CD4-positive, CD25-positive, alpha-beta regulatory T cell (primary cell): ENCODE measurements around the gene TRAF4. TPM values are rescaled to one million over a fixed set of nuclear protein-coding genes. Genes with fewer than 3 reads are reported as not detected.
A peak's percentile ranks its signal among the peaks of the same experiment; 100 is the strongest.

Experiments
- ATAC-seq, 2 donors: fragments of 150-1000 bp; cut with Tn5 transposase; one replicate each; pipeline ENCODE4 v1.10.0; 2021; ENCODE audit warnings: low read depth in 2 of 2, moderate number of reproducible peaks in 2 of 2, moderate library complexity in 1 of 2
- DNase-seq, 3 donors: peaks; one replicate each; pipeline versions ENCODE4 v3.0.0 to v3.0.0-alpha.2; 2012 to 2022; ENCODE audit warnings: mixed read lengths in 1 of 3
- H3K27ac ChIP-seq: one replicate; pipeline ENCODE4 v1.7.0; 2013; ENCODE audit warnings: mild to moderate bottlenecking, low read length; ENCODE audit not compliant: insufficient read depth, poor library complexity, severe bottlenecking
- H3K27me3 ChIP-seq: one replicate; pipeline ENCODE4 v1.7.0; 2013; ENCODE audit warnings: low read length; ENCODE audit not compliant: control insufficient read depth, insufficient read depth
- H3K36me3 ChIP-seq: one replicate; pipeline ENCODE4 v1.7.0; 2013; ENCODE audit warnings: mild to moderate bottlenecking, low read length, moderate library complexity; ENCODE audit not compliant: control insufficient read depth, insufficient read depth
- H3K4me1 ChIP-seq: 2 replicates; pipeline ENCODE4 v1.7.0; 2013; ENCODE audit warnings: mild to moderate bottlenecking, low read length; ENCODE audit not compliant: insufficient read depth, control insufficient read depth, poor library complexity, severe bottlenecking
- H3K4me3 ChIP-seq: one replicate; pipeline ENCODE4 v1.7.0; 2013; ENCODE audit warnings: low read depth, mild to moderate bottlenecking, low read length, moderate library complexity
- H3K9me3 ChIP-seq, 2 experiments: 1 replicate in 1 of 2; 2 replicates in 1 of 2; pipeline ENCODE4 v1.7.0; 2013; ENCODE audit warnings: low read length in 2 of 2, mild to moderate bottlenecking in 1 of 2, moderate library complexity in 1 of 2; ENCODE audit not compliant: control insufficient read depth in 2 of 2
- H3K27ac Mint-ChIP-seq, 3 donors: one replicate each; pipeline ENCODE4 v1.8.0; 2020 to 2022; ENCODE audit warnings: mild to moderate bottlenecking in 3 of 3, mixed read lengths in 3 of 3, moderate library complexity in 2 of 3
- H3K27me3 Mint-ChIP-seq: one replicate; pipeline ENCODE4 v1.8.0; 2022; ENCODE audit warnings: mild to moderate bottlenecking, mixed read lengths
- H3K36me3 Mint-ChIP-seq: one replicate; pipeline ENCODE4 v1.8.0; 2020; ENCODE audit warnings: mixed read lengths
- H3K4me1 Mint-ChIP-seq, 4 donors: one replicate each; pipeline ENCODE4 v1.8.0; 2020 to 2022; ENCODE audit warnings: mixed read lengths in 4 of 4, mild to moderate bottlenecking in 1 of 4
- H3K4me3 Mint-ChIP-seq, 4 donors: one replicate each; pipeline ENCODE4 v1.8.0; 2020 to 2022; ENCODE audit warnings: mild to moderate bottlenecking in 4 of 4, mixed read lengths in 4 of 4, moderate library complexity in 3 of 4
- H3K9me3 Mint-ChIP-seq, 7 donors: one replicate each; pipeline ENCODE4 v1.8.0; 2020 to 2022; ENCODE audit warnings: mixed read lengths in 7 of 7, mild to moderate bottlenecking in 3 of 7, moderate library complexity in 2 of 7
- polyA plus RNA-seq, 4 donors: library from polyadenylated mRNA; unstranded; fragments of 300-500 nt; fragmentation: Illumina TruSeq; gene quantifications; one replicate each; pipeline ENCODE4 v1.2.3, GENCODE V29; 2021
- total RNA-seq: library from RNA; stranded (reverse); gene quantifications from one replicate; pipeline ENCODE4 v1.2.3, GENCODE V29; 2022

TRAF4 gene
- total and polyA plus RNA-seq, 5 donors from 2014 or later = 1.1 to 320 (median 2.1) TPM

DNA sequence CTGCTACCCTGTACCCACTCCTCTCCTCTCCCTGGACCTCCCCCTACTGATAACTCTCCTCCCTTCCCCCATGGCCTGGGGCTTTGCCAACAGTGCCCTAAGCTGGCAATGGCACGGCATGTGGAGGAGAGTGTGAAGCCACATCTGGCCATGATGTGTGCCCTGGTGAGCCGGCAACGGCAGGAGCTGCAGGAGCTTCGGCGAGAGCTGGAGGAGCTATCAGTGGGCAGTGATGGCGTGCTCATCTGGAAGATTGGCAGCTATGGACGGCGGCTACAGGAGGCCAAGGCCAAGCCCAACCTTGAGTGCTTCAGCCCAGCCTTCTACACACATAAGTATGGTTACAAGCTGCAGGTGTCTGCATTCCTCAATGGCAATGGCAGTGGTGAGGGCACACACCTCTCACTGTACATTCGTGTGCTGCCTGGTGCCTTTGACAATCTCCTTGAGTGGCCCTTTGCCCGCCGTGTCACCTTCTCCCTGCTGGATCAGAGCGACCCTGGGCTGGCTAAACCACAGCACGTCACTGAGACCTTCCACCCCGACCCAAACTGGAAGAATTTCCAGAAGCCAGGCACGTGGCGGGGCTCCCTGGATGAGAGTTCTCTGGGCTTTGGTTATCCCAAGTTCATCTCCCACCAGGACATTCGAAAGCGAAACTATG is 5.2 kb downstream of the TRAF4 start:
- H3K27ac ChIP-seq = no peak overlapping the region
- ATAC-seq (no peak), DNase-seq (no peak)
- peaks cover 29% of the 10 kb centered on the region for H3K4me1 ChIP-seq
- Mint-ChIP-seq H3K4me3 (peak overlapping the region in 1 of 4 donors; percentile 52), H3K9me3 (no peaks in the 10 kb centered on the region), H3K27me3 (no peaks in the 10 kb centered on the region), H3K4me1 (peaks cover 0 to 36% (median 7%) of the 10 kb centered on the region in 4 donors), H3K36me3 (no peaks in the 10 kb centered on the region), H3K27ac (peak overlapping the region in 1 of 3 donors; percentile 78)
- no peaks in the 10 kb centered on the region for H3K27me3 ChIP-seq
- H3K4me3 ChIP-seq = no peak overlapping the region
- H3K36me3 ChIP-seq = peaks cover 14% of the 10 kb centered on the region
- no peaks in the 10 kb centered on the region for H3K9me3 ChIP-seq

DNA sequence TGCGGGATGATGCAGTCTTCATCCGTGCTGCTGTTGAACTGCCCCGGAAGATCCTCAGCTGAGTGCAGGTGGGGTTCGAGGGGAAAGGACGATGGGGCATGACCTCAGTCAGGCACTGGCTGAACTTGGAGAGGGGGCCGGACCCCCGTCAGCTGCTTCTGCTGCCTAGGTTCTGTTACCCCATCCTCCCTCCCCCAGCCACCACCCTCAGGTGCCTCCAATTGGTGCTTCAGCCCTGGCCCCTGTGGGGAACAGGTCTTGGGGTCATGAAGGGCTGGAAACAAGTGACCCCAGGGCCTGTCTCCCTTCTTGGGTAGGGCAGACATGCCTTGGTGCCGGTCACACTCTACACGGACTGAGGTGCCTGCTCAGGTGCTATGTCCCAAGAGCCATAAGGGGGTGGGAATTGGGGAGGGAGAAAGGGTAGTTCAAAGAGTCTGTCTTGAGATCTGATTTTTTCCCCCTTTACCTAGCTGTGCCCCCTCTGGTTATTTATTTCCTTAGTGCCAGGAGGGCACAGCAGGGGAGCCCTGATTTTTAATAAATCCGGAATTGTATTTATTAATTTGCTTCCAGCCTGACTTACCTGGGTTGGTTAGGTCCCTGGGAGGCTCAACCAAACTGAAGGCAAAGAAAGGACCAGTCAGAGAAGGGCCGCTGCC is 5.8 kb downstream of the TRAF4 start:
- no peak overlapping the region for H3K4me3 ChIP-seq
- Mint-ChIP-seq H3K36me3 (no peaks in the 10 kb centered on the region), H3K27me3 (no peaks in the 10 kb centered on the region)

DNA sequence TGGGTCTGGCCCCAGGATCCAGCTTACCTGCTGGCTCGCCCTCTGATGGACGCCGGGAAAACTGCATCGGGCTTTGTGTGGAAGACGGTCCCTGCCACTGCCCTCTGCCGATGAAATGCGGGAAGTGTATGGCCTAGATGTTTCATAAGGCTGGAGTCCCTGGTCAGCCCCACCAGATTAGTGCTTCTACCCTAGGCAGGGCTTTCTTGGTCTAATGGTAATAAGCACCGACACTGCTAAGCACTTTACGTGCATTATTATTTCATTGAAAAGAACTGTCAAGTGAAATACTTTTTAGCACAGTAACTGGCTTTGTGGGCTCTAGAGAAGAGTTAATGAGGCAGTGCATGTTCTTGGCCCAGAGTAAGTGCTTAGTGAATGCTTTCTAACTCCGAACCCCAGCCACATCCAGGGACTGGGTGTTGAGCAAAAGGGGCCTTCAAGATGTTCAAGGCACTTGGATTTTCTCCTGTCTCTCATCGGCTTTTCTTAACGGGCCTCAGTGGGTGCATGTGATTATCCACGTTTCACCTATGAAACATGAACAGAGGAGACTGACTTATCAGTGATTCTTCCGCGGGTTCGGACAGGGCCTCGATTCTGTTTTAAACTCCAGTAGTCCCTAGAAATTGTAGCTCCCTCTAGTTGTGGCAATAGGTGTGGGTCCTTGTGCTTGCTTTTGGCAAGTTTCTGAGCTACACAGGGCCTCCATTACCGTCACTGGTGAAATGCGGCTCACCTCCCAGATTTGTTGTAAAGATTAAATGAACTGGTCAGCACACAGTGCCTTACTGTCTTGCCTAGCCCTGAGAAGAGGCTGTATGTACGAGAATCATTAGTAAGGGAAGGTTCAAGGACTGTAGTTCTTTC is 6.6 kb downstream of the TRAF4 start:
- Mint-ChIP-seq H3K9me3 (no peaks in the 10 kb centered on the region), H3K36me3 (no peaks in the 10 kb centered on the region), H3K4me1 (peaks cover 0 to 32% (median 4%) of the 10 kb centered on the region in 4 donors), H3K4me3 (peak overlapping the region in 2 of 4 donors; percentile 67 to 88), H3K27me3 (no peaks in the 10 kb centered on the region), H3K27ac (peak overlapping the region in 1 of 3 donors; percentile 52)
- Histone ChIP-seq H3K4me1 (peaks cover 17% of the 10 kb centered on the region), H3K27me3 (no peaks in the 10 kb centered on the region), H3K27ac (peak overlapping the region; percentile 28), H3K4me3 (no peak overlapping the region), H3K9me3 (no peaks in the 10 kb centered on the region), H3K36me3 (peaks cover 14% of the 10 kb centered on the region)
- ATAC-seq (peak; percentile 90 to 92), DNase-seq (peak; percentile 83 to 90 (median 85))

More for the DNA sequence above, 5.8 kb downstream of the TRAF4 start:
- Histone ChIP-seq H3K27ac (peak overlapping the region; percentile 28), H3K9me3 (no peaks in the 10 kb centered on the region), H3K27me3 (no peaks in the 10 kb centered on the region), H3K4me1 (peaks cover 25% of the 10 kb centered on the region), H3K36me3 (peaks cover 14% of the 10 kb centered on the region)
- Mint-ChIP-seq H3K9me3 (no peaks in the 10 kb centered on the region), H3K4me3 (peak overlapping the region in 2 of 4 donors; percentile 67 to 88), H3K27ac (peak overlapping the region in 1 of 3 donors; percentile 52), H3K4me1 (peaks cover 0 to 36% (median 5%) of the 10 kb centered on the region in 4 donors)
- DNase-seq (no peak), ATAC-seq (no peak)

DNA sequence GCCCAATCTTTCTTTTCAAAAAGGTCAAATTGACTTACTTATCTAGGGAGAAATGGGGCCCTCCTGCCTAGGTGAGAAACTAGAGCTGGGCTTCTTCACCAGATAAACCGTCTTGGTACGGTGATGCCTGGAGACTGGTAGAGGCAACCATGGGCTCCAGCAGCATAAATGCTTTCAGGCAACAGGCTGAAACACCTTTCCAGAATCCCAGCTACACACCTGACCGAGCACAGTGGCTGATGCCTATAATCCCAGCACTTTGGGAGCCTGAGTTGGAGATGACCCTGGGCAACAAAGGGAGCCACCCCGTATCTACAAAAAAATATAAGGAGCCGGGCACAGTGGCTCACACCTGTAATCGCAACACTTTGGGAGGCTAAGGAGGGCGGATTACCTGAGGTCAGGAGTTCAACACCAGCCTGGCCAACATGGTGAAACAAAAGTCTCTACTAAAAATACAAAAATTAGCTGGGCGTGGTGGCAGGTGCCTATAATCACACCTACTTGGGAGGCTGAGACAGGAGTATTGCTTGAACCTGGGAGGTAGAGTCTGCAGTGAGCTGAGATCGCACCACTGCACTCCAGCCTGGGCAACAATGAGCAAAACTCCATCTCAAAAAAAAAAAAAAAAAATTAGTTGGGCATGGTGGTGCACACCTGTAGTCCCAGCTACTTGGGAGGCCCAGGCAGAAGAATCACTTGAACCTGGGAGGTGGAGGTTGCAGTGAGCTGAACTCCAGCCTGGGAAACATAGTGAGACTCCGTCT is 8.0 kb downstream of the TRAF4 start:
- Histone ChIP-seq H3K36me3 (peaks cover 15% of the 10 kb centered on the region), H3K27me3 (no peaks in the 10 kb centered on the region), H3K4me3 (no peak overlapping the region), H3K9me3 (no peaks in the 10 kb centered on the region), H3K4me1 (peaks cover 5% of the 10 kb centered on the region), H3K27ac (no peak overlapping the region)
- no peaks in the 10 kb centered on the region for H3K9me3 Mint-ChIP-seq
- H3K4me3 Mint-ChIP-seq = no peak overlapping the region
- ATAC-seq = no peak
- no peaks in the 10 kb centered on the region for H3K36me3 Mint-ChIP-seq
- peaks cover 0 to 20% (median 4%) of the 10 kb centered on the region in 4 donors for H3K4me1 Mint-ChIP-seq
- DNase-seq = no peak
- no peaks in the 10 kb centered on the region for H3K27me3 Mint-ChIP-seq
- no peak overlapping the region for H3K27ac Mint-ChIP-seq

DNA sequence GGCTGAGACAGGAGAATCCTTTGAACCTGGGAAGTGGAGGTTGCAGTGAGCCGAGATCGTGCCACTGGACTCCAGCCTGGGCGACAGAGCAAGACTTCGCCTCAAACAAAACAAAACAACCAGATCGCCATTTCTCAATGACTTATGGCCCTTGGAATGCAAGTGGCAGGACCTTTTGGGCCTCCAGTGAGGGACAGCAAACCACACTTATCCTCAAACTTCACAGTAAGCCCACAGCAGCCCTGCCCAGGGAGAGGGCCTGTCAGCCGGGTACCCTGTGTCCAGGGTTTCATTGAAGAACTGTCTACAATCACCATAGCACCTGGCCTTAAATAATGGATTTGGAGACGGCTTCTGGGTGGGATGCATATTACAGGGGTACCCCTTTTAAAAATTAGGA is 11.7 kb downstream of the TRAF4 start:
- H3K4me3 Mint-ChIP-seq = no peak overlapping the region
- H3K27ac ChIP-seq = no peak overlapping the region
- DNase-seq = no peak
- no peaks in the 10 kb centered on the region for H3K9me3 Mint-ChIP-seq
- H3K4me3 ChIP-seq = no peak overlapping the region
- H3K36me3 Mint-ChIP-seq = peaks cover 15% of the 10 kb centered on the region
- no peaks in the 10 kb centered on the region for H3K27me3 Mint-ChIP-seq
- peaks cover 33% of the 10 kb centered on the region for H3K36me3 ChIP-seq
- no peak for ATAC-seq
- H3K9me3 ChIP-seq = no peaks in the 10 kb centered on the region
- H3K4me1 ChIP-seq = no peaks in the 10 kb centered on the region
- no peak overlapping the region for H3K27ac Mint-ChIP-seq
- H3K27me3 ChIP-seq = no peaks in the 10 kb centered on the region
- peaks cover 0 to 4% (median under 1%) of the 10 kb centered on the region in 4 donors for H3K4me1 Mint-ChIP-seq

DNA sequence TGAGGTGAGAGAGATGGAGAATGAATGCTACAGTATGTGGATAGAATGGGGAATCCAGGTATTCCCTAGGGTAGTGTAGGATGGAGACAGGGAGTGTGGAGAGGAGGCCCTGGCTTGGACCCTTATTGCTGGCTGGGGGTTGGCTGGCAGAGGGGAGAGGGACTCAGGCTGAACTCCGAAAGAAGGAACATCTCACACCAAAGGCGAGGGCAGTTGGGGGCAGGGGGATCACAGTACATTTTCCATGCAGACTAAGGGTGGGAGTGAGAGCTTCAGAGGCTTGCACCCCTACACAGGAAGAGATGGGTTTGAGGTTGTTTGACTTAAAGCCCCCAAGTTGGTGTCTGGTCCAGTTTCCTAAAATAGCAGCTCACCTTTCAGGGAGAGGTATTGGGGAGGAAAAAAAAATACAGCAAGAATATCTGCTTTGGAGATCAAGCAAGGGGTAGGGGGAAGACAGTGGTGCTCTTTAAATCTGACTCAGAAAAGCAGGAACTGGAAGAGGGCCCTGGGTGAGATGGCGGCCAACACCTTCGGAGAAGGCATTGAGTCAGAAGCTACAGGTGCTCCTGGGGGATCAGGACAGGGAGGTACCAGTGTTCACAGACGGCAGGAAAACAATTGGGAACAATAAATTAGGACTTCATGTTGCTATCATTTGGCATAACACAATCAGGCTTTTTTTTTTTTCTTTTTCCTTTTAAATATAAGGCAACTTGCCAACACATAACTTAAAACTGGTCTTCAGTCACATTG is 12.4 kb downstream of the TRAF4 start:
- ATAC-seq (no peak), DNase-seq (no peak)
- Mint-ChIP-seq H3K27me3 (no peaks in the 10 kb centered on the region), H3K36me3 (peaks cover 15% of the 10 kb centered on the region), H3K27ac (peak overlapping the region in 2 of 3 donors; percentile 18 to 30), H3K9me3 (no peaks in the 10 kb centered on the region), H3K4me1 (peaks cover 0 to 4% (median 1%) of the 10 kb centered on the region in 4 donors), H3K4me3 (no peak overlapping the region)
- Histone ChIP-seq H3K27ac (no peak overlapping the region), H3K36me3 (peaks cover 38% of the 10 kb centered on the region), H3K9me3 (no peaks in the 10 kb centered on the region), H3K4me3 (no peak overlapping the region), H3K4me1 (no peaks in the 10 kb centered on the region), H3K27me3 (no peaks in the 10 kb centered on the region)
